ENCODE data around the gene BICC1.

BICC1 gene

DNA sequence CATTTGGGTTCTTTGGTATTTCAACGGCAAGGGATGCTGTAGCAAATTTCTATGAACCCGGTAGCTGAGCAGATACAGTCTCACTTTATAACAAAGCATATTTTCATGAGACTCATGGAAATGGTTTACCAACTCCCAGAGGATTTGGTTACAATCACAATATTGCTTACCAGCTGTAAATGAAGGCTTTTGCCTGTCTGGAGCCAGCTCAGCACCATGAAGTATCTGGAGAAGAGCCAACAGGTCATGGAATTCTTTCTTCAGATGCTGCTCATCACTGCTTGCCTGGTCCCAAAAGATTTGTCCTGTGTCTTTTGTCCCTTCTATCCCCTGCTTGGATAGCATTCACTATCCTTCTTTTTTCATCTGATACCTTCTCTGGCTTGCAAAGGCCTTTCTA lies 346.9 kb downstream of the BICC1 start:
- TF ChIP-seq POLR2AphosphoS5 (IDR thresholded peaks at IDR 0.05; ENCODE audit: low read depth, low read length) (no peak), FOXP2 (optimal IDR thresholded peaks at IDR 0.05; ENCODE audit: borderline replicate concordance, extremely low read depth, extremely low read length, insufficient read depth) (no peak), SIN3A (IDR thresholded peaks at IDR 0.05; ENCODE audit: borderline replicate concordance, insufficient read depth, low read length) (no peak), TAF1 (IDR thresholded peaks at IDR 0.05; ENCODE audit: borderline replicate concordance, insufficient read depth, low read length) (no peak), REST (IDR thresholded peaks at IDR 0.05; ENCODE audit: insufficient read depth in 1 of 2, low read depth in 2 of 2, low read length in 2 of 2) (no peak)

- TF ChIP-seq POLR2AphosphoS5 (IDR thresholded peaks at IDR 0.05; ENCODE audit: low read depth, low read length) (no peak), FOXP2 (optimal IDR thresholded peaks at IDR 0.05; ENCODE audit: borderline replicate concordance, extremely low read depth, extremely low read length, insufficient read depth) (no peak), REST (IDR thresholded peaks at IDR 0.05; ENCODE audit: insufficient read depth in 1 of 2, low read depth in 2 of 2, low read length in 2 of 2) (no peak), SIN3A (IDR thresholded peaks at IDR 0.05; ENCODE audit: borderline replicate concordance, insufficient read depth, low read length) (no peak), TAF1 (IDR thresholded peaks at IDR 0.05; ENCODE audit: borderline replicate concordance, insufficient read depth, low read length) (no peak)
Observed at GRCh38 chr10:58867683-58868082, 355.0 kb downstream of the BICC1 start.

DNA sequence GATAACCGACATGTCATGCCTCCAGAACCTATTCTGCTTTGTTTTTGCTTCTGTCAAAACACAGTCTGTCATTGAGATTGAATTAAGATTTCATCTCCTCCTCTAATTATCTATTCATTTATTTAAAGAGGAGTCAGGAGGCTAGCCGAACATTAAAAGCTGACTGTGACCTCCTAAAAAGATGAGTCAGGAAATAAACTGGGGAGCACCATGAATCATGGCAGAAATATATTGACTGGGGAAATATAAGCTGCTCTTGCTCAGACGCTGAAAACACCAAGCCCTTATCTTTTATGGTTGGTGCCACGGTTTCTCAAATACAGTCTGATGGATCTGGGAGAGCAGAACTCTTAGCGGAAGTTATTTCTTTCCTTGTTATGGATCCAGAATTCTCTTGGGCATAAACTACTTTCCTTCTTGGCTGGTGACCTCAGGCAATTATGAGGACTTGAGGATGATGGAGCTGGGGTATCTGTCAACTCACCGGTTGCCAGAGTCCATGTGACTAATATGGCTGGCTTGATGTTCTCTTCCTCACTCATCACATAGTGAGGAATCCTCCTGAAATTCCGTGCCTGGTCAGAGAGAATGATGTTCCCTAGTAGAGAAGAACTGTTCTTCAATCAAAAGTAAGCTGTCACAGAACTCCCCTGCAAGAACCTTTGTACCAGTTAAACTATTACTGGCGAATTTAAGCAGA lies 356.2 kb downstream of the BICC1 start:
- no peak for TF ChIP-seq SIN3A (IDR thresholded peaks at IDR 0.05; ENCODE audit: borderline replicate concordance, insufficient read depth, low read length)
- TF ChIP-seq REST (IDR thresholded peaks at IDR 0.05; ENCODE audit: insufficient read depth in 1 of 2, low read depth in 2 of 2, low read length in 2 of 2): no peak
- no peak for TF ChIP-seq TAF1 (IDR thresholded peaks at IDR 0.05; ENCODE audit: borderline replicate concordance, insufficient read depth, low read length)
- no peak for TF ChIP-seq POLR2AphosphoS5 (IDR thresholded peaks at IDR 0.05; ENCODE audit: low read depth, low read length)
- TF ChIP-seq FOXP2 (optimal IDR thresholded peaks at IDR 0.05; ENCODE audit: borderline replicate concordance, extremely low read depth, extremely low read length, insufficient read depth): no peak

GRCh38 chr10:58870070-58870469 lies 357.4 kb downstream of the BICC1 start:
- TF ChIP-seq SIN3A (IDR thresholded peaks at IDR 0.05; ENCODE audit: borderline replicate concordance, insufficient read depth, low read length): no peak
- no peak for TF ChIP-seq TAF1 (IDR thresholded peaks at IDR 0.05; ENCODE audit: borderline replicate concordance, insufficient read depth, low read length)
- TF ChIP-seq FOXP2 (optimal IDR thresholded peaks at IDR 0.05; ENCODE audit: borderline replicate concordance, extremely low read depth, extremely low read length, insufficient read depth): no peak
- no peak for TF ChIP-seq POLR2AphosphoS5 (IDR thresholded peaks at IDR 0.05; ENCODE audit: low read depth, low read length)

GRCh38 chr10:58873161-58873560 lies 360.5 kb downstream of the BICC1 start:
- TF ChIP-seq FOXP2 (optimal IDR thresholded peaks at IDR 0.05; ENCODE audit: borderline replicate concordance, extremely low read depth, extremely low read length, insufficient read depth) (no peak), TAF1 (IDR thresholded peaks at IDR 0.05; ENCODE audit: borderline replicate concordance, insufficient read depth, low read length) (no peak), REST (IDR thresholded peaks at IDR 0.05; ENCODE audit: insufficient read depth in 1 of 2, low read depth in 2 of 2, low read length in 2 of 2) (no peak), SIN3A (IDR thresholded peaks at IDR 0.05; ENCODE audit: borderline replicate concordance, insufficient read depth, low read length) (no peak), POLR2AphosphoS5 (IDR thresholded peaks at IDR 0.05; ENCODE audit: low read depth, low read length) (no peak)
